HepG2 (cell line): ENCODE data around the gene APLP1. TPM values are rescaled to one million over a fixed set of nuclear protein-coding genes. Genes with fewer than 3 reads are reported as not detected.

Experiments used
- BHLHE40 ChIP-seq: IDR thresholded peaks from 2 replicates; pipeline ENCODE4 v1.6.1; 2011; ENCODE audit warnings: low read length, improper control_type of control experiment
- GLI4 ChIP-seq: sonication (generic); formaldehyde crosslinking; IDR thresholded peaks from 2 replicates; pipeline ENCODE4 v1.5.1; 2020; ENCODE audit warnings: missing genetic modification reagents, mild to moderate bottlenecking, moderate library complexity, borderline replicate concordance
- MTA1 ChIP-seq: sonication (generic); formaldehyde crosslinking; IDR thresholded peaks from 2 replicates; pipeline ENCODE4 v1.4.0; 2020; ENCODE audit warnings: missing genetic modification reagents, mild to moderate bottlenecking, borderline replicate concordance
- NCOR1 ChIP-seq: fragments of 200-600 bp; sonication (generic); IDR thresholded peaks from 2 replicates; pipeline ENCODE4 v1.7.0; 2017; ENCODE audit warnings: antibody characterized with exemption, low read length, borderline replicate concordance
- NR2F6 ChIP-seq, 2 experiments: IDR thresholded peaks; 2 replicates each; pipeline ENCODE4 v1.6.1; 2016; ENCODE audit warnings: antibody characterized with exemption in 1 of 2, mild to moderate bottlenecking in 1 of 2
- PBX3 ChIP-seq: sonication (generic); formaldehyde crosslinking; IDR thresholded peaks from 2 replicates; pipeline ENCODE4 v1.8.1; 2023; ENCODE audit warnings: missing genetic modification reagents, inconsistent platforms, borderline replicate concordance
- SNAPC4 ChIP-seq: sonication (generic); formaldehyde crosslinking; IDR thresholded peaks from 2 replicates; pipeline ENCODE4 v1.4.0; 2020; ENCODE audit warnings: mild to moderate bottlenecking, missing genetic modification reagents
- SOX13 ChIP-seq, 3 experiments: fragments of 450-650 bp in 1 of 3; sonication (generic) in 1 of 3; formaldehyde crosslinking in 1 of 3; IDR thresholded peaks in 2 of 3; conservative IDR thresholded peaks in 1 of 3; 2 replicates each; pipeline versions ENCODE4 v1.5.0 to v1.6.1; 2016 to 2020; ENCODE audit warnings: antibody characterized with exemption in 1 of 3, mild to moderate bottlenecking in 1 of 3, missing compliant biosample characterization in 1 of 3, missing genetic modification reagents in 1 of 3, moderate library complexity in 1 of 3
- SRSF4 ChIP-seq: fragments of 200-400 bp; formaldehyde crosslinking; IDR thresholded peaks from one replicate; pipeline ENCODE4 v1.6.1; 2018; ENCODE audit warnings: mild to moderate bottlenecking, low read depth, low read length, moderate library complexity; ENCODE audit not compliant: poor library complexity, severe bottlenecking
- ZKSCAN5 ChIP-seq: sonication (generic); formaldehyde crosslinking; IDR thresholded peaks from 2 replicates; pipeline ENCODE4 v1.5.1; 2020; ENCODE audit warnings: mild to moderate bottlenecking, missing genetic modification reagents
- ZNF674 ChIP-seq: sonication (generic); formaldehyde crosslinking; IDR thresholded peaks from 2 replicates; pipeline ENCODE4 v1.5.0; 2020; ENCODE audit warnings: low read depth, mild to moderate bottlenecking, missing genetic modification reagents
- ZSCAN22 ChIP-seq: sonication (generic); formaldehyde crosslinking; IDR thresholded peaks from 2 replicates; pipeline ENCODE4 v1.4.0; 2020; ENCODE audit warnings: mild to moderate bottlenecking, missing genetic modification reagents
- polyA plus RNA-seq, 8 experiments: library from polyadenylated mRNA; depleted of rRNA in 3 of 8; stranded (reverse) in 7 of 8; unstranded in 1 of 8; fragments of >200 nt; fragmentation: Illumina TruSeq in 4 of 8; extraction: Trizol in 4 of 8; gene quantifications; 2 replicates each; pipeline versions ENCODE4 v1.2.1 to v1.2.3, GENCODE V29; 2011 to 2016; ENCODE audit warnings: low read depth in 4 of 8, missing spikeins in 1 of 8, mixed read lengths in 1 of 8; ENCODE audit not compliant: insufficient read depth in 1 of 8
- total RNA-seq, 5 experiments: library from RNA; depleted of rRNA; stranded (reverse); fragments of >200 nt; fragmentation: Illumina TruSeq; extraction: Trizol; gene quantifications; 2 replicates each; pipeline ENCODE4 v1.2.3, GENCODE V29; 2016; ENCODE audit warnings: low read depth in 1 of 5
- TF ChIP-seq, protein P1 (sequence below): sonication (generic); IDR thresholded peaks from 2 replicates; pipeline ENCODE4 v1.6.1; 2016; ENCODE audit warnings: low read depth, borderline replicate concordance
- TF ChIP-seq, protein P2 (sequence below): sonication (generic); formaldehyde crosslinking; IDR thresholded peaks from 2 replicates; pipeline ENCODE4 v1.5.0; 2020; ENCODE audit warnings: missing genetic modification reagents
- TF ChIP-seq, protein P3 (sequence below): IDR thresholded peaks from 2 replicates; pipeline ENCODE4 v1.6.1; 2012; ENCODE audit warnings: low read length, improper control_type of control experiment

APLP1 gene
- total and polyA plus RNA-seq, 2 of the 13 experiments (the other 11 are each of a cell fraction or from before 2014, with no cell fraction given) = 2.0 to 2.9 TPM

GRCh38 chr19:35828692-35829301 lies 39.6 kb upstream of the APLP1 start (continued):
- peak; percentile 91 for TF ChIP-seq GLI4 (CRISPR knock-in tag)
- TF ChIP-seq NR2F6 (IDR thresholded peaks at IDR 0.05) = no peak
- TF ChIP-seq NR2F6 (CRISPR knock-in tag; IDR thresholded peaks at IDR 0.05) = peak; percentile 64
- TF ChIP-seq NCOR1 = no peak
- no peak for TF ChIP-seq ZKSCAN5
- peak; percentile 67; the same call in 1 of the 2 replicates for TF ChIP-seq PBX3 (CRISPR knock-in tag)
- TF ChIP-seq, protein P1, sequence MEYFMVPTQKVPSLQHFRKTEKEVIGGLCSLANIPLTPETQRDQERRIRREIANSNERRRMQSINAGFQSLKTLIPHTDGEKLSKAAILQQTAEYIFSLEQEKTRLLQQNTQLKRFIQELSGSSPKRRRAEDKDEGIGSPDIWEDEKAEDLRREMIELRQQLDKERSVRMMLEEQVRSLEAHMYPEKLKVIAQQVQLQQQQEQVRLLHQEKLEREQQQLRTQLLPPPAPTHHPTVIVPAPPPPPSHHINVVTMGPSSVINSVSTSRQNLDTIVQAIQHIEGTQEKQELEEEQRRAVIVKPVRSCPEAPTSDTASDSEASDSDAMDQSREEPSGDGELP = no peak
- TF ChIP-seq, protein P2, sequence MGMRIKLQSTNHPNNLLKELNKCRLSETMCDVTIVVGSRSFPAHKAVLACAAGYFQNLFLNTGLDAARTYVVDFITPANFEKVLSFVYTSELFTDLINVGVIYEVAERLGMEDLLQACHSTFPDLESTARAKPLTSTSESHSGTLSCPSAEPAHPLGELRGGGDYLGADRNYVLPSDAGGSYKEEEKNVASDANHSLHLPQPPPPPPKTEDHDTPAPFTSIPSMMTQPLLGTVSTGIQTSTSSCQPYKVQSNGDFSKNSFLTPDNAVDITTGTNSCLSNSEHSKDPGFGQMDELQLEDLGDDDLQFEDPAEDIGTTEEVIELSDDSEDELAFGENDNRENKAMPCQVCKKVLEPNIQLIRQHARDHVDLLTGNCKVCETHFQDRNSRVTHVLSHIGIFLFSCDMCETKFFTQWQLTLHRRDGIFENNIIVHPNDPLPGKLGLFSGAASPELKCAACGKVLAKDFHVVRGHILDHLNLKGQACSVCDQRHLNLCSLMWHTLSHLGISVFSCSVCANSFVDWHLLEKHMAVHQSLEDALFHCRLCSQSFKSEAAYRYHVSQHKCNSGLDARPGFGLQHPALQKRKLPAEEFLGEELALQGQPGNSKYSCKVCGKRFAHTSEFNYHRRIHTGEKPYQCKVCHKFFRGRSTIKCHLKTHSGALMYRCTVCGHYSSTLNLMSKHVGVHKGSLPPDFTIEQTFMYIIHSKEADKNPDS (CRISPR knock-in tag) = no peak
- no peak for TF ChIP-seq ZSCAN22 (CRISPR knock-in tag)
- no peak for TF ChIP-seq BHLHE40
- TF ChIP-seq, protein P3, sequence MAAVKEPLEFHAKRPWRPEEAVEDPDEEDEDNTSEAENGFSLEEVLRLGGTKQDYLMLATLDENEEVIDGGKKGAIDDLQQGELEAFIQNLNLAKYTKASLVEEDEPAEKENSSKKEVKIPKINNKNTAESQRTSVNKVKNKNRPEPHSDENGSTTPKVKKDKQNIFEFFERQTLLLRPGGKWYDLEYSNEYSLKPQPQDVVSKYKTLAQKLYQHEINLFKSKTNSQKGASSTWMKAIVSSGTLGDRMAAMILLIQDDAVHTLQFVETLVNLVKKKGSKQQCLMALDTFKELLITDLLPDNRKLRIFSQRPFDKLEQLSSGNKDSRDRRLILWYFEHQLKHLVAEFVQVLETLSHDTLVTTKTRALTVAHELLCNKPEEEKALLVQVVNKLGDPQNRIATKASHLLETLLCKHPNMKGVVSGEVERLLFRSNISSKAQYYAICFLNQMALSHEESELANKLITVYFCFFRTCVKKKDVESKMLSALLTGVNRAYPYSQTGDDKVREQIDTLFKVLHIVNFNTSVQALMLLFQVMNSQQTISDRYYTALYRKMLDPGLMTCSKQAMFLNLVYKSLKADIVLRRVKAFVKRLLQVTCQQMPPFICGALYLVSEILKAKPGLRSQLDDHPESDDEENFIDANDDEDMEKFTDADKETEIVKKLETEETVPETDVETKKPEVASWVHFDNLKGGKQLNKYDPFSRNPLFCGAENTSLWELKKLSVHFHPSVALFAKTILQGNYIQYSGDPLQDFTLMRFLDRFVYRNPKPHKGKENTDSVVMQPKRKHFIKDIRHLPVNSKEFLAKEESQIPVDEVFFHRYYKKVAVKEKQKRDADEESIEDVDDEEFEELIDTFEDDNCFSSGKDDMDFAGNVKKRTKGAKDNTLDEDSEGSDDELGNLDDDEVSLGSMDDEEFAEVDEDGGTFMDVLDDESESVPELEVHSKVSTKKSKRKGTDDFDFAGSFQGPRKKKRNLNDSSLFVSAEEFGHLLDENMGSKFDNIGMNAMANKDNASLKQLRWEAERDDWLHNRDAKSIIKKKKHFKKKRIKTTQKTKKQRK = no peak
- TF ChIP-seq MTA1 (CRISPR knock-in tag) = no peak
- TF ChIP-seq SRSF4 = no peak
- no peak for TF ChIP-seq SOX13 (IDR thresholded peaks at IDR 0.05)
- peak in 1 of 2 experiments; percentile 71; a peak in 2 of 4 replicates for TF ChIP-seq SOX13 (CRISPR knock-in tag; conservative IDR thresholded peaks at IDR 0.05 in 1 of 2, IDR thresholded peaks at IDR 0.05 in 1 of 2)
- no peak; the same call in 1 of the 2 replicates for TF ChIP-seq SNAPC4 (CRISPR knock-in tag)
- no peak for TF ChIP-seq ZNF674 (CRISPR knock-in tag)
